HG03457 (cell line): Measurements from ENCODE around the gene SETD1A.

Source experiments
- ATAC-seq: cut with Tn5 transposase; IDR thresholded peaks from one replicate; pipeline ENCODE4 v1.9.1; 2021; ENCODE audit warnings: moderate number of reproducible peaks; ENCODE audit not compliant: unreplicated experiment

The SETD1A gene

DNA sequence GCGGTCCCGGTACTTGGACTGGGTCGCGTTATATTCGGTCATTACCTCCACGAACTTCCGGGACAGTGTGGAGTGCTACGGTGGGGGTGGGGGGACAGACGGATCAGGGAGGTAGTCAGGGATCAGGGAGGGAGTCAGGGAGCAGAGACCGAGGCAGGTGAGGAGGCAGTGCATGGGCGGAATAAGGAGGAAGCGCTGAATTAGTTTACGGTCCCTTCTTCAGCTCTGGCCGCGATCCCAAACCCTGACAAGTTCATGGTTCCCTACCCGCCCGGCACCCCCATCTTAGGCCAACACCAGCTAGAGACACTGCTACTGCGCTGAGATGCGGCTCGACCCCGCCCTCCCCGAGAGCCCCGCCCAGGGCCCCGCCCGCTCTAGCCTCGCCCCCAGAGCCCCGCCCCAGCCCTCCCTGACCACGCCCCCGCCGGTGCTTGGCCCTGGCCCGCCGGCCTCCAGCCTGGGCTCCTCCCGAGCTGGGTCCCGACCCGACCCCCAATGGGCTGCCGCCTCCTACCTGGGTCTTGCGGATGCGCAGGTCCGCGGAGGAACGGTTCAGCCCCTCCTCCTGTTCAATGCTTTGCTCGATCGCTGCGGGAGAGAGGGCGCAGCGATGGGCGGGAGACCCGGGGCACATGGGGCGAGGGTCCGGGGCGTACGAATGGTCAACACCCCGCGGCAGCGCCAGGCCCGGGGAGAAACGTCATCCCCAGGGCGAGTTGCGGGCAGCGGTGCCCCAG is 39.6 kb downstream of the SETD1A start:
- ATAC-seq: peak; percentile 62

- no peak for ATAC-seq
Observed at GRCh38 chr16:30997725-30998711, 40.5 kb downstream of the SETD1A start.

GRCh38 chr16:30998852-30999761 is 41.6 kb downstream of the SETD1A start:
- no peak for ATAC-seq

DNA sequence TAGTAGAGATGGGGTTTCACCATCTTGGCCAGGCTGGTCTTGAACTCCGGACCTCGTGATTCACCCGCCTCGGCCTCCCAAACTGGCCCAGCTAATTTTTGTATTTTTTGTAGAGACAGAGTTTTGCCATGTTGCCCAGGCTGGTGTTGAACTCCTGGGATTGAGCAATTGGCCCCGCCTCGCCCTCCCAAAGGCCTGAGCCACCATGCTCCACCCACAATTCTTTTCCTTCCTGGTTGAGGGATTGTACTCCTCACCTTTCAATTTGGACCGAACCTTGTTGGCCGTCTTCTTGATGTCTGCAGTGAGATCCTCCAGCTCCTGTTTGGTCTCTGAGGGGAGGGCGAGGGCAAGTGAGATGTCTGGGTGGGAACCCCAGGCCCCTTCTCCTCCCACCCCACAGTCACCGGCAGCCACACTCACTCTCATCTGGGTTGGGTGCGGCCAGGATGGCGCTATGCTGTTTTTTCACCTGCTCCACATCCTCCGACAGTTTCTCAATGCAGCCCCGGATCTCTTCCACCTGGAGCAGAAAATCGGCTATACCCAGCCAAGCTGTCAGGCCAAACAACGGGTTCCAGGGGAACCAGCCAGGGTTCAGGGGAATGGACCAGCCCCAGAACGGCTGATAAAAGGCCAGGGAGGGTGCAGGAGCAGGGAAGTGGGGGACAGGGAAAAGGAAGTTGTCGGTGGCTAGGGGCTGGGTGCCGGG is 43.3 kb downstream of the SETD1A start:
- ATAC-seq: no peak

DNA sequence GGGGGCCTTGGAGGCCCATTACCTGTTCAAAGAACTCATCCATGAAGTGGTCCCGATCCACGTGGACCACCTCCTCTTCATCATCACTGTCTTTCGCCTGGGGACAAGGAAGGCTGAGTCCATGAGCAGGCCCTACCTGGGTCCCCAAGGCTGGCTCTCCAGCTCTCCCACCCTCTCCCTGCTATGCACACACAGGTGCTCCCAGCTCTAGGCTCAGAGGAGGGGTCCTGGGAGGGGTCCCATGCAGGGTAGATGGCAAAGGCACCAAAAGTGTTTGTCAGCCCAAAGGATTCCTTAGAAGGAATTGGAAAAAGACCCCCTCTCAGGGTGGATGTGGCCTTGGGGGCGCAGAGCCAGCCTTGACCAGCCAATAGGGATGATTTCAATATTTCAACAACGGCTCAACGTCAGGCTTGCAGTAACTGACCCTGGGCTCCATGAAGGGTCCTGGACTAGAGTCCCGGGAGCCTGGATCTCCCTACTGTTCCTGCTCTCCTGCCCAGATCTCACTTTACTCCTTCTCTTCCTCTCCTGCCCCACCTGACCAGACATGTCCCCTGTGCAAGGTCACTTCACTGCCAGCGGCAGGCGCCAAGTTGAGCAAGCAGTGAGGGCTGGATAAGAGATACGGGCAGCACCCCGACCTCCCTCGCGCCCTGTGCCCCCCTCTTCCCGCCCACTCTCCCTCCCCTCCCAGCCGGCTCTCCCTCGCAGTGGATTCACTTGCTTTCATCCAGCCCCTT is 44.1 kb downstream of the SETD1A start:
- ATAC-seq: no peak

DNA sequence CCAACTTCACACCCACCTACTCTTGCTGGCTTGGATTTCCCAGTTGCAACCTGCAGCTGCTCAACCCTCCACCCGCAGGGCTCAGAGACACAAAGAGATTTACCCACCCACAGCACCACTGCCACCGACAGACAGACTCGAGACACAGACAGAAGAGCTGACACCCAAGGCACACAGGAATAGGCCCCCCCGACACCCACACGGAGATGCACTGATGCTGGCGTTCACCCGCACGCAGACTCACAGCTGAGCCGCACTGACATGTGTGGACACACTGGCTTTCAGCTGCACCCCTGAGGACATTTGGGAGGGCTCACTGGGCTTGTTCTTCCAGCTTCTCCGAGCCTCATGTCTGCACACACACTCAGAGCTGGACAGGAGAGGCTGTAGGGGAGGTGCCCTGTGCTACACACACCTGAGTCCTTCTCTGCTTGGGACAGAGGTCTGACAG is 44.7 kb downstream of the SETD1A start:
- ATAC-seq: no peak

GRCh38 chr16:31002862-31003341 is 45.3 kb downstream of the SETD1A start:
- no peak for ATAC-seq

- no peak for ATAC-seq
Observed at GRCh38 chr16:31003744-31004143, 46.2 kb downstream of the SETD1A start.

DNA sequence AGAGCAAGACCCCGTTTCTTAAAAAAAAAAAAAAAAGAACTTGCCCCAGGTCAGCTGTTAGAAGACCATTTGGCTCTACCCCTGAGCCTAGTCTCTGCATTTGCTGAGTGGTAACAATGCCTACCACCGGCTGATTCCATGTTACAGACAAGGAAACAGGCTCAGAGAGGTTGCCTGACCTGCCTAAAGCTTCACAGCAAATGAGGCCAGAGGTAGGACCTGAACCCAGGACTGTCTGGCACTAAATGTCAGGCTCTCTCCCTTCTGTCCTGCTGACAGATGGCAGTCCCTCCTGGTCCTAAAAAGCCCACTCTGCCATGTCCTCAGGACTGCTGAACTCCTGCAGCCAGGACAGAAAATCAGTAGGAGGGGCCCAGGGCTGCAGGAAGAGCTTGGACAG is 47.1 kb downstream of the SETD1A start:
- ATAC-seq: no peak

GRCh38 chr16:31005350-31006085 is 48.0 kb downstream of the SETD1A start:
- no peak for ATAC-seq

DNA sequence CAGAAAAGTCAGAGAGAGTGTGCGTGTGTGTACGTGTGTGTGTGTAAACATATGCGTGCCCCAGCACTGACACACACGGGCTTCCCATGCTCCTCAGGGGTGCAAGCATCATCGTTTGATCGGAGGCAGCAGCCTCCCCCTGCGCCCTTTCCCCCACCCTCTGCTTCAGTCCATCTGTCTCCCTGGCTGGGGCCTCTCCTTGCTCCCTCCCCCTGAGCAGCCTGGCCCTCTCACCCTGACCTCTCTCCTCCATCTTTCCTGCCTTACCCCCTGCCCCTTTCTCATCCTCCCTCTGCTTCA is 48.5 kb downstream of the SETD1A start:
- no peak for ATAC-seq

- no peak for ATAC-seq
Observed at GRCh38 chr16:31006589-31006988, 49.0 kb downstream of the SETD1A start.

- ATAC-seq: no peak
Observed at GRCh38 chr16:31007684-31008083, 50.1 kb downstream of the SETD1A start.

DNA sequence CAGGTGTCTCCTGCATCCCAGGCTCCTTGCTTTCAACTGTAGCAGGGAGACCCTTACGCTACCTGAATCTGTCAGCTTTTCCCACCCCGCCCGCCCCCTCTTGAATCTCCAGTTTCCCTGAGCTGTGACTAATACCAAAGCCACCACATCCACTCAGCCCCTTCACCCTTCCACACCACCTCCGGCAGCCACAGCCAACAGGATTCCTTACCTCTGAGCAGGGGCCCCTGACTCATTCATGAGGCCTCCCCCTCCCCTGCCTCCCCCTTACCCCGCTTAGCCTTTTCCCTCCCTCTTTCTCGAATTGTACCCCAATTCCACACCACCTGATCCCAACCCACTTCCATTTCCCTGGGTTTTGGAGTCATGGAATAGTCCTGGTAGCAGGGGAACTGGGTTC is 50.6 kb downstream of the SETD1A start:
- no peak for ATAC-seq

GRCh38 chr16:31008551-31008950 is 51.0 kb downstream of the SETD1A start:
- no peak for ATAC-seq

DNA sequence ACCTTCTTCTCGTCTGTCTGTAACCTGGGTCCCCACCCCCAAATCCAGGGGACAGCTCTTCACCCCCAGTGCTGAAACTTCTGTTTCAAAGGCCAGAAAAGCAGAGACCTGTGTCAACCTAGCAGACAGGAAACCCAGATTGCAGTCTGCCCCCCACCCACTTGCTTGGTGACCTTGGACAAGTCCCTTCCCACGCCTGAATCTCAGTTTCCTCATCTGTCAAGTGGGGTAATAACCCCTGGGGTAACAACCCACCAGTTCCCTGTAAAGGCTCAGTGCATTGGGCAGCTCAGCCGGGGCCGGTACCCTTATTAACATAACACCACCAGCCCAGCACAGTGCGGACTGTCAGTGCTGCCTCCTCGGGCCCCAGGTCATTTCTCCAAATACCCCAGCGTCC is 51.6 kb downstream of the SETD1A start:
- no peak for ATAC-seq

- ATAC-seq: no peak
Observed at GRCh38 chr16:31009894-31010584, 52.5 kb downstream of the SETD1A start.

- no peak for ATAC-seq
Observed at GRCh38 chr16:31010585-31011325, 53.2 kb downstream of the SETD1A start, which contains the start of gene STX1B. STX1B (minus strand) TSS chr16:31010638; CDS start chr16:31010396, 242 bp downstream.
